Erythroblast (primary cell): ENCODE data around the gene NLK.
"Not testable (repeated sequence)": the region's sequence is repeated elsewhere in the genome, so short reads cannot be mapped to it uniquely, and the experiment has no call there.

Experiments
- DNase-seq, 2 experiments: peaks; one replicate each; lab custom pipeline; 2025; lab: John Stamatoyannopoulos, UW
- GATA1 ChIP-seq: IDR thresholded peaks from 2 replicates; pipeline ENCODE4 v1.6.1; 2011; ENCODE audit warnings: low read depth, mild to moderate bottlenecking, control low read depth, low read length, moderate library complexity
- POLR2A ChIP-seq: IDR thresholded peaks from 2 replicates; pipeline ENCODE4 v1.6.1; 2011; ENCODE audit warnings: mild to moderate bottlenecking, low read length

The NLK gene

GRCh38 chr17:28029044-28029443 is 13.4 kb upstream of the NLK start:
- TF ChIP-seq POLR2A (peak; percentile 17), GATA1 (no peak)

GRCh38 chr17:28030386-28030785 is 12.1 kb upstream of the NLK start:
- no peak for DNase-seq
- TF ChIP-seq POLR2A = no peak
- no peak for TF ChIP-seq GATA1

More at GRCh38 chr17:28029044-28029443, 13.4 kb upstream of the NLK start:
- peak; percentile 91 to 96 for DNase-seq

GRCh38 chr17:28031174-28031573 is 11.3 kb upstream of the NLK start:
- TF ChIP-seq POLR2A (no peak), GATA1 (no peak)
- DNase-seq = no peak

- TF ChIP-seq GATA1 = no peak
- no peak for TF ChIP-seq POLR2A
- DNase-seq = peak in 1 of 2 experiments; percentile 11
Measured at GRCh38 chr17:28033972-28034714, 8.3 kb upstream of the NLK start.

- not testable (repeated sequence) for DNase-seq
Measured at GRCh38 chr17:28035452-28035851, 7.0 kb upstream of the NLK start.

GRCh38 chr17:28035884-28036283 is 6.6 kb upstream of the NLK start:
- DNase-seq = not testable (repeated sequence)

- TF ChIP-seq POLR2A = no peak
- no peak for TF ChIP-seq GATA1
- peak in 1 of 2 experiments; percentile 37 for DNase-seq
Measured at GRCh38 chr17:28038802-28039201, 3.7 kb upstream of the NLK start.

- TF ChIP-seq GATA1 (no peak), POLR2A (no peak)
- DNase-seq = peak; percentile 27 to 37
Measured at GRCh38 chr17:28039251-28039650, 3.2 kb upstream of the NLK start.

- DNase-seq = no peak
- no peak for TF ChIP-seq GATA1
- no peak for TF ChIP-seq POLR2A
Measured at GRCh38 chr17:28040406-28040805, 2.1 kb upstream of the NLK start.

- TF ChIP-seq GATA1 (no peak), POLR2A (peak; percentile 68)
- DNase-seq = peak; percentile 100
Measured at GRCh38 chr17:28041068-28041843, 1.2 kb upstream of the NLK start.

- TF ChIP-seq POLR2A (no peak), GATA1 (no peak)
- DNase-seq = peak in 1 of 2 experiments; percentile 29
Measured at GRCh38 chr17:28041844-28042656, 427 bp upstream of the NLK start.

- TF ChIP-seq POLR2A (no peak), GATA1 (no peak)
- DNase-seq = peak; percentile 17 to 22
Measured at GRCh38 chr17:28042721-28043291, 329 bp downstream of the NLK start.

GRCh38 chr17:28043296-28043695 is 819 bp downstream of the NLK start:
- TF ChIP-seq GATA1 (no peak), POLR2A (no peak)
- peak; percentile 30 to 37 for DNase-seq
